OCI-LY1 (cell line): ENCODE data around the gene CLIC4.

Source experiments
- H2AFZ ChIP-seq: fragments of 200-600 bp; sonication (generic), shearing (Covaris generic); 2 replicates; pipeline ENCODE4 v1.6.0; 2014; ENCODE audit warnings: antibody characterized with exemption, mild to moderate bottlenecking, low read length
- H3F3A ChIP-seq: fragments of 200-600 bp; sonication (generic), shearing (Covaris generic); 2 replicates; pipeline ENCODE4 v1.6.0; 2014; ENCODE audit warnings: mild to moderate bottlenecking, antibody characterized with exemption, low read length, moderate library complexity; ENCODE audit not compliant: insufficient read depth
- H3K27ac ChIP-seq: fragments of 200-600 bp; sonication (generic); 2 replicates; pipeline ENCODE4 v1.5.1; 2014; ENCODE audit warnings: low read length, mixed run types, mild to moderate bottlenecking, low read depth; ENCODE audit not compliant: poor library complexity, severe bottlenecking
- H3K27me3 ChIP-seq: fragments of 200-600 bp; sonication (generic); 2 replicates; pipeline ENCODE4 v1.6.0; 2014; ENCODE audit warnings: antibody characterized with exemption, mild to moderate bottlenecking, low read length, moderate library complexity; ENCODE audit not compliant: insufficient read depth
- H3K36me3 ChIP-seq: fragments of 200-600 bp; sonication (generic); 2 replicates; pipeline ENCODE4 v1.6.1; 2014; ENCODE audit warnings: mild to moderate bottlenecking, antibody characterized with exemption, low read length, moderate library complexity, mixed read lengths; ENCODE audit not compliant: insufficient read depth
- H3K4me1 ChIP-seq: fragments of 200-600 bp; sonication (generic); 2 replicates; pipeline ENCODE4 v1.5.1; 2014; ENCODE audit warnings: mild to moderate bottlenecking, low read length, moderate library complexity; ENCODE audit not compliant: insufficient read depth, severe bottlenecking
- H3K4me2 ChIP-seq: fragments of 200-600 bp; sonication (generic), shearing (Covaris generic); 2 replicates; pipeline ENCODE4 v1.6.1; 2014; ENCODE audit warnings: low read length
- H3K4me3 ChIP-seq: fragments of 200-600 bp; sonication (generic); 2 replicates; pipeline ENCODE4 v1.5.1; 2014; ENCODE audit warnings: low read length, low read depth, mild to moderate bottlenecking, mixed read lengths; ENCODE audit not compliant: poor library complexity, severe bottlenecking
- H3K79me2 ChIP-seq: fragments of 200-600 bp; shearing (Covaris generic); 2 replicates; pipeline ENCODE4 v1.6.1; 2016; ENCODE audit warnings: mixed run types, low read length, mixed read lengths; ENCODE audit not compliant: insufficient read depth
- H3K9ac ChIP-seq: fragments of 200-600 bp; sonication (generic), shearing (Covaris generic); 2 replicates; pipeline ENCODE4 v1.6.1; 2014; ENCODE audit warnings: mild to moderate bottlenecking, low read length, mixed read lengths
- H3K9me2 ChIP-seq: fragments of 200-600 bp; sonication (generic), shearing (Covaris generic); 2 replicates; pipeline ENCODE4 v1.6.1; 2014; ENCODE audit warnings: low read depth, mild to moderate bottlenecking, low read length, mixed read lengths
- H3K9me3 ChIP-seq: fragments of 200-600 bp; shearing (Covaris generic); 2 replicates; pipeline ENCODE4 v1.6.1; 2014; ENCODE audit warnings: low read length, mixed read lengths
- H4K20me1 ChIP-seq: fragments of 200-600 bp; sonication (generic), shearing (Covaris generic); 2 replicates; pipeline ENCODE4 v1.6.0; 2016; ENCODE audit warnings: mild to moderate bottlenecking, low read length; ENCODE audit not compliant: insufficient read depth
- EZH2 ChIP-seq: fragments of 200-600 bp; sonication (generic), shearing (Covaris generic); IDR thresholded peaks from 2 replicates; pipeline ENCODE4 v1.8.0; 2017; ENCODE audit warnings: borderline replicate concordance, mixed run types, mild to moderate bottlenecking, antibody characterized with exemption, low read length, moderate library complexity, mixed read lengths
- TF ChIP-seq, protein P1 (sequence below): fragments of 200-600 bp; sonication (generic), shearing (Covaris generic); IDR thresholded peaks from 2 replicates; pipeline ENCODE4 v1.5.1; 2017; ENCODE audit warnings: mild to moderate bottlenecking, antibody characterized with exemption, low read length, moderate library complexity, mixed read lengths

CLIC4 gene

DNA sequence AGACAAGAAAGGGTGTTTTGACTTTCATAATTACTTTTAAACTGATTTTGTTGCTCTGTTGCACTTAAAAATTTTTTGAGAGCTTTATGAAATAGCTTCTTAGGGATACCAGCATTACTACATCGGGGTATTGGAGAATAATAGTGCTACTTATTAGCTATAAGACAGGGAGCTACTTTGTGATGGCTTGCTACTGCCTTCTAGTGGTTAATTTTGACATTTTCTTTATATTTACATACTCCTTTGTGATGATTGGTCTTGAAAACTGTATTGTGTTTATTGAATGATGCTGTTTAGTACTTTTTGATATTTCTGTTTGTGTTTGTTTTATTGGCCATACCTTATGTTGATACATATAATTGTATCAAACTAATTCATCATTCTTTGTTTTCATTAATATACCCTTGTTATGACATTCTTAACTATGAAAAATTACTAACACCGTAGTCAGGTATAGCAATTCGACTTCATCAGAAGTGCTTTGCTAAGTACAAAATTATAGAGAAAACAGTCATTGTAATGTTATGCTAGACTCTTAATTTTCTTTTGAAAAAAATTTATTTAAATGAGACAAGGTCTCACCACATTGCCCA is 85.5 kb downstream of the CLIC4 start:
- Histone ChIP-seq H3K79me2 (peaks cover 17% of the 10 kb centered on the region; the same call in 1 of the 2 replicates), H3K4me1 (peaks cover 43% of the 10 kb centered on the region), H3K4me3 (no peak overlapping the region), H3K27me3 (no peaks in the 10 kb centered on the region), H3F3A (no peaks in the 10 kb centered on the region), H2AFZ (no peak overlapping the region), H3K4me2 (no peak overlapping the region), H4K20me1 (no peaks in the 10 kb centered on the region), H3K27ac (no peak overlapping the region), H3K9me2 (no peaks in the 10 kb centered on the region), H3K36me3 (peaks cover 10% of the 10 kb centered on the region; the same call in 1 of the 2 replicates), H3K9ac (no peak overlapping the region), H3K9me3 (no peaks in the 10 kb centered on the region)
- TF ChIP-seq EZH2 = no peak
- TF ChIP-seq, protein P1, sequence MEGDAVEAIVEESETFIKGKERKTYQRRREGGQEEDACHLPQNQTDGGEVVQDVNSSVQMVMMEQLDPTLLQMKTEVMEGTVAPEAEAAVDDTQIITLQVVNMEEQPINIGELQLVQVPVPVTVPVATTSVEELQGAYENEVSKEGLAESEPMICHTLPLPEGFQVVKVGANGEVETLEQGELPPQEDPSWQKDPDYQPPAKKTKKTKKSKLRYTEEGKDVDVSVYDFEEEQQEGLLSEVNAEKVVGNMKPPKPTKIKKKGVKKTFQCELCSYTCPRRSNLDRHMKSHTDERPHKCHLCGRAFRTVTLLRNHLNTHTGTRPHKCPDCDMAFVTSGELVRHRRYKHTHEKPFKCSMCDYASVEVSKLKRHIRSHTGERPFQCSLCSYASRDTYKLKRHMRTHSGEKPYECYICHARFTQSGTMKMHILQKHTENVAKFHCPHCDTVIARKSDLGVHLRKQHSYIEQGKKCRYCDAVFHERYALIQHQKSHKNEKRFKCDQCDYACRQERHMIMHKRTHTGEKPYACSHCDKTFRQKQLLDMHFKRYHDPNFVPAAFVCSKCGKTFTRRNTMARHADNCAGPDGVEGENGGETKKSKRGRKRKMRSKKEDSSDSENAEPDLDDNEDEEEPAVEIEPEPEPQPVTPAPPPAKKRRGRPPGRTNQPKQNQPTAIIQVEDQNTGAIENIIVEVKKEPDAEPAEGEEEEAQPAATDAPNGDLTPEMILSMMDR = peak; percentile 87

GRCh38 chr1:24841593-24841992 is 96.3 kb downstream of the CLIC4 start:
- Histone ChIP-seq H3K27me3 (no peaks in the 10 kb centered on the region), H3K4me1 (no peaks in the 10 kb centered on the region), H3K4me2 (no peak overlapping the region), H4K20me1 (no peaks in the 10 kb centered on the region), H3F3A (no peaks in the 10 kb centered on the region; the same call in 1 of the 2 replicates), H2AFZ (no peak overlapping the region), H3K9me2 (no peaks in the 10 kb centered on the region), H3K27ac (no peak overlapping the region), H3K9me3 (no peaks in the 10 kb centered on the region), H3K79me2 (0 out of 2 replicates have a peak, but pooled peaks cover 7% of the 10 kb centered on the region), H3K4me3 (no peak overlapping the region), H3K9ac (no peak overlapping the region), H3K36me3 (peaks cover 57% of the 10 kb centered on the region)
- TF ChIP-seq, protein P1 = no peak
- no peak for TF ChIP-seq EZH2

GRCh38 chr1:24846671-24847070 is 101.4 kb downstream of the CLIC4 start:
- peaks cover 17% of the 10 kb centered on the region for H3K36me3 ChIP-seq
- H3K4me2 ChIP-seq = no peak overlapping the region
- H4K20me1 ChIP-seq = no peaks in the 10 kb centered on the region
- H2AFZ ChIP-seq = no peak overlapping the region
- no peaks in the 10 kb centered on the region for H3K79me2 ChIP-seq
- no peaks in the 10 kb centered on the region for H3K9me3 ChIP-seq
- H3K9me2 ChIP-seq = no peaks in the 10 kb centered on the region
- no peak overlapping the region for H3K27ac ChIP-seq
- no peak overlapping the region for H3K4me3 ChIP-seq
- TF ChIP-seq EZH2 = no peak
- TF ChIP-seq, protein P1 = no peak
- H3K9ac ChIP-seq = no peak overlapping the region
- no peaks in the 10 kb centered on the region; the same call in 1 of the 2 replicates for H3F3A ChIP-seq
- peaks cover 15% of the 10 kb centered on the region for H3K4me1 ChIP-seq
- H3K27me3 ChIP-seq = no peaks in the 10 kb centered on the region
